H54 (cell line): Measurements from ENCODE around the gene CLDN22.

Experiments
- DNase-seq: peaks from one replicate; pipeline ENCODE4 v3.0.0; 2011; ENCODE audit warnings: low spot score, mixed read lengths; ENCODE audit not compliant: insufficient read length
- FAIRE-seq: peaks from 3 replicates; lab custom pipeline; 2011; peaks lifted over from hg19 to GRCh38; lab: Jason Lieb, UNC
- POLR2A ChIP-seq: IDR thresholded peaks from 2 replicates; pipeline ENCODE4 v1.6.1; 2011; ENCODE audit warnings: low read depth, mild to moderate bottlenecking, low read length

CLDN22 gene

DNA sequence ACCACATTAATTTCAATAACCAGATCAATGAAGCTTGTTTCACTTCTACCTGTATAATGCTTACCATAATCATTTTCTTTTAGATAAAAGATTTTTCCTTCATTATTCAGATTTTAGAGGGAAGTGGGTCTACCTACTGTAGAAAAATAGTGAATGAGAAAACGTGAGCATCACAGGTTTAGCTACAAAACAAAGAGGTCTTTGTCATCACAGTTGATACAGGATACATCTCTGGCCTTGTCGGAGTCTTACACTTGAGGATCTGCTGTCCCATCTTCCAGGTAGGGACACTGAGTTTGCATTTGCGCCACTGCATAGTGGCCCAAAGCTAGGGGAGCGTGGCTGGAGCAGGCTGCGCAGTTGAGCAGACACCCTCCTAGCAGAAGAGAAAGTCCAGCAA is 1.4 kb upstream of the CLDN22 start:
- no peak for TF ChIP-seq POLR2A
- FAIRE-seq = no peak
- no peak for DNase-seq

DNA sequence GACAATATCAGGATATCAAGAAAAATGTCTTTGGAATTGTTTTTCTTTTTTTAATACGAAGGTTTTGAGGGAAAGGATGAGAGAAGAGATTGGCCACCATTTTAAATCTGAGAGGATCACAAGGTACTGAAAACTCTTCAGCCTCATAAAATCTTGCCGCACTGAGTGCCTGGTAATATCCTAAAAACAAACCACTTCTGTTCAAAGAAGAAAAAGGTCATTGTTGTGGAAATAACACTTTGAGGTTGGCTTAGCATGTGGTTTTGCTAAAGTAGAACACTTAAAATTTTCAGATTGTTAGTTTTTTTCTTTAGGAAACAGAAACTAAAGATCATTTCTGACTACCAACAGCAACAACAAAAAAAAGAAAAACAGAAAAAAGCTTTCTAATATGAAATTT is 1.0 kb upstream of the CLDN22 start:
- DNase-seq (no peak), FAIRE-seq (no peak)
- no peak for TF ChIP-seq POLR2A

DNA sequence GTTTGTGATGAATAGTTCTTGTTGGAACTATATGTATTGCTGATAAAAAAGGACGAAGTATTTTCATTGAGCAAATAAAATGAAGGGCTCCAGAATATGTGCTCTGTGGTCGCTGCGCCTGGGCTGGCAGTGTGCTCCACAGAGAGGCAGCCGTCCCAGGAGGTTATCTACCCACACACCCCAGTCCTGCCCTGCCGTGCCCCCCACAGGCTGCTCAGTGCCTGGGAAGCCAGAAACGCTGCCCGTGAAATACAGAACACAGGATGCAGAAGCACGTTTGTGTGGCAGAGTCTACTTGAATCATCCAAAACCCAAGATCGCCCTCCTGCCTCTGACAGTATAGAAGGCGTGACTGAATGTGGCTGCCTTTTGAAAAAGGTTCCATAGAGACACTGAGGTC is 1.4 kb downstream of the CLDN22 start:
- FAIRE-seq = no peak
- DNase-seq = no peak
- TF ChIP-seq POLR2A = no peak

DNA sequence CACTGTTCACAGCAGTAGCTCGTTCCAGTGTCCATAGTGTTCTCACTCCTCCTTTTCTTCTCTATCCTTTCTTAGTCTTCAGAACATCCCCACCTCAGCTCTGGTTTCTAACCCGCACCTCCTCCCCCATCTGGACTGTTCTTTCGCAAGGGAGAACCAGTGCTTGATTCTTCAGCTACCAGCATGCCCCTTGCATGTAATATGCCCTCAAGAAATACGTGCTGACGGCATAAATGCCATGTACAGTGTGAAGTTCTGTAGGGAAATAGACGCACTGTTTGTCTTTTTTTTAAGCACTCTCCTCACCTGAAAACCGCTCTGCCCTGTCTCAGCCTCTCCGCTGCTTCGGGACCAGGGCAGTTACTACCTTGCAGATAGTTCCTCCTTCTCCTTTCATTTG is 5.3 kb downstream of the CLDN22 start:
- DNase-seq (no peak), FAIRE-seq (no peak)
- TF ChIP-seq POLR2A = no peak

DNA sequence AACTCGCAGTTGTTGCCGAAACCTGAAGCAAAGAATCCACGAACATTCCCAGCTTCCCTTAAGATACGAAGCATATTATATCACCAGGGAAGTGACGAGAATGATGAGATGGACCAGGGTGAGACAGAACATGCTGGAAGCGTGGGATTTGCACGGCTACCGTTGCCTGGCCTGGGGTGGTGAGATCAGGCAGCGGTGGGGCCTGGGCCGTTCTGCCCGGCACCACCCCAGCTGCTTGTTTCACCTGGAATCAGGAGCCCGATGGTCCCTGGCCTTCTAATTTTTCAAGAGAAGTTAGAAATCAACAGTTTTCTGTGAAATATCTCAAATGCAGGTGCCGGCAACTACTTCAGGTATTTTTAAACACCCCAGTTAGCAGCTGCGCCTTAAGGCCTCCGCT is 5.7 kb downstream of the CLDN22 start:
- no peak for FAIRE-seq
- DNase-seq = no peak
- TF ChIP-seq POLR2A = no peak

DNA sequence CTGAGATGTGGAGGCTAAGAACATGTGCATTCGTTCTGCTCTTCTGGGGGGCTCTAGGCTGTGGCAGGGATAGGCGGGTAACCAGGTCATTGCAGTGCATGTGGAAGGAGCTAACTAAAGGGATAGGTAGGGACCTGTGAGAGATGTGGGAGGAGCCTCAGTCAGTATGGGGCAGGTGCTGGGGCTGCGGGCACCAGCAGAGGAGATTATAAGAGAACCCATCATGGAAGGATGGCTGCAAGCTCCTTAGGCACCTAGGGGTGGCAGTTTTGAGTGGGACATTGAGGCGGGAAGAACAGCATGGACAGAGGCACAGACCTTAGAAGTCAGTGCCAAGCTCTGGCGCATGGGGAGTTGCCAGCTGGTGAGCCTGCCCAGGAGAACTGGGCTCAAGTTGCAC is 7.2 kb downstream of the CLDN22 start:
- FAIRE-seq = no peak
- TF ChIP-seq POLR2A = no peak

DNA sequence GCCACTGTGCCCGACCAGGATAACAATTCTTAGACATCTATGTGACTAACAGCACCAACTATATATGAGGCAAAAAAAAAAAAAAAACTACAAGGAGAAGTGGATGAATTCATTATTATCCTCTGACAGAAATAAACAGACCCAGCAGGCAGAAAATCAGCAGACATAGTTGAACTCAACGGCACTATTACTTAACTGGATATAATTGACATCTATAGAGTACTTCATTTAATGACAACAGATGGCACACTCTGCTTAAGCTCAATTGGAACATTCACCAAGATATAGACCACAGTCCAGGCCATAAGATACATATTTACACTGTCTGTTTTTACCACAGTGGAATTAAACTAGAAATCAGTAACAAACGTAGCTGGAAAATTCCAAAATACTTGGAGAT is 13.3 kb downstream of the CLDN22 start:
- FAIRE-seq (no peak), DNase-seq (no peak)
- TF ChIP-seq POLR2A = no peak

More for the DNA sequence above, 7.2 kb downstream of the CLDN22 start:
- DNase-seq = no peak

DNA sequence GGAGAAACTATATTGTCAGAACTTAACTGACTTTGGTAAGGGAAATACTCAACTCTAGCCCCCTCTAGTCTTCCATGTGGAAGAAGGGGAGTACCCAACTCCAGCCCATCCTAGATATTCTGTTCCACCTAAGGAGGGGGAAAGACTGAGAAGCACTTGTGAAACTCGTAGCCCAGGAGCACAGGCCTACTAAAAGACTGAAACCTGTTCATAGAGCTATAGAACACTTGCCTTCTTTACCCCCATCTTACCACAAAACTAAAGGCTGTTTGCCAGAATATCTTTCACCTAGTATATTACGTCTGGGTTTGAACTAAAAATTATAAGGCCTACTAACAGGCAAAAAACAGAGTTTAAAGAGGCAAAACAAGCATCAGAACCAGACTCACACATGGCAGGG is 15.5 kb downstream of the CLDN22 start:
- FAIRE-seq = no peak
- TF ChIP-seq POLR2A = no peak
- DNase-seq = no peak

DNA sequence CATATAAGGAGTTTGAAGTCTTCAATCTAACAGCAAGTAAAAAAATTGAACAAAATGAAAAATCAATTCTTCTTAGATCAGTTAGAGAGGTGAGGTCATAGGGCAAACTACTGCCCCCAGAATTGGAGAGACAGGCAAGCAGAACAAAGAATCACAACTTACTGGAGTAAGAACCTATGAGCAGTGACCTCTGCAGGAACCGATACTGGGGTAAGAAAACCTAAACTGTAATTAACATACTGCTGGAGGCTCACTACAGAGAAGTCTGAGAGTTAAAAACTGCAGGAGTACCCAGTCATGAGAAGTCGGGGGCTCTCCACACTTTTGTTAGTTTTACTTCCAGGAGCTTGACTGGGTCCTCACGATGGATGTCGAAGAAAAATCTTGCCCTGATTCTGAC is 16.0 kb downstream of the CLDN22 start:
- no peak for FAIRE-seq
- no peak for TF ChIP-seq POLR2A
- no peak for DNase-seq

DNA sequence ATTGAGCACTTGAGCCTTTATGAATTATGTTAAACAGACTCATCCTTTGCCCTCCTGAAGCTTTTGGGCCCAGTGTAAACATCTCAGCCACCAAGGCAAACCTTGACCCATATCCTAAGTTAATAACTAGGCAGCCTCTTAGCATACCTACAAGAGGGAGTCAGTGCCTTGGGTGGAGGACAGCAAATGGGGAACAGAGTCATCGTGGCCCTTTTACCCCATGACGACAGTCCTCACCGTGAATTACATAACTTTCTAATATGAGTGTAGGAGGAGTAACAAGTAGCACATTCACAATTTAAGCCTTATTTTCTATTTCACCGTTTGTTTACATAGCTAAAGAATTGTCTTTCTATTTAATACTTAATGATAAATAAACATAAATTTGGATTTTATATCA is 16.8 kb downstream of the CLDN22 start:
- FAIRE-seq = no peak
- no peak for DNase-seq
- TF ChIP-seq POLR2A = no peak

DNA sequence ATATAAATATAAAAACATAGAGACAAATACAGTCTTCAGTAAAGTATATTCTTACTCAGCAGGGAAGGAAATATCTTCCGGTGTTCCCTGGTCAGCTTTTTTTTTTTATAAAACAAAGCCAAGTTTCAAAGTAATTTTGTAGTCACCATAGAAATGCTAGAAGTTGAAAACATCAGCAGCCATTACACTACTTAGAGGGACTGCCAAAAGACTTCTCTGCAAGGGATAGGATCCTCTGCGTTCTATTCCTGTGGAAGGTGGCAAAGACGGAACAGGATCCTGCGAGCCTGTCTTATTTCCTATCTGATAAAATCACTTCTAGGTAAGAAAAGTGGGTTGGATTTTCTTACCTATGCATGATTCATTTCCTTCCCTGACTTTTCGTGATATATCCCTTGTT is 19.4 kb downstream of the CLDN22 start:
- DNase-seq = no peak
- TF ChIP-seq POLR2A = no peak
- no peak for FAIRE-seq

DNA sequence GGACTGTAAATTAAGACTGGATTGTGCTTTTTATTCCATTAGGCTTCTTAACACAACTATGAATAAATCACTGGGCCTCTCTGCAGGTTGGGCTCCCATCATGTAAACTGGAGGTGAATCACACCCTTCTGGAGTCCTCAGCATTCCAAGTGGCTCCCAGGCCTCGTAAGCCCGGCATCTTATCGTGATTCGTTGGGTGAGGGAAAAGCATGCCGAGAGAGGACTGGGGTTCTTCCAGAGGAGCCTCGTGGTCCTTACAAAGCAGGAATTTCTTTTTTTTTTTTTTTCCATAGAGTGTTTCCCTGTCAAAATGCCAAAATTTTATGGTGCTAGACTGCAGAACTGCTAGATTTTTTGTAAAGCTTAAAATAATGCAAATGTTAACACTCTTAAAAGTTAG is 20.0 kb downstream of the CLDN22 start:
- DNase-seq = no peak
- no peak for FAIRE-seq
- TF ChIP-seq POLR2A = no peak

DNA sequence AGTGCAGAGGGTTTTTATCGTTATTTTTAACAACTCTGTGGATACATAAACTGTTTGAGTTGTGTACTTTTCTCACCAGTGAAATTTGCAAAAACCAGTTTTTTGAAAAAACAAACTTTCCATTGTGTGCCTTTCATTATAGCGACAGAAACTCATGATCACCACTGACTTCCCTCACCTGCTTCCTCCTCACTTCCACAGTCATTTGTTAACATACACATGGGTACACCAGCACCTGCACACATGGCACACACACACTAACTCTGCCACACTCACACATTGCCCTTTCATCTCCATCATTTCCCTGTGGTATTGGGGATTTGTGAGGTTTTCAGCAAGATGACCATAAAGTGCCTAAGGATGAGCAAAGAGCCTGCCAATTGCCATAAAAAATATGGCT is 20.6 kb downstream of the CLDN22 start:
- DNase-seq (no peak), FAIRE-seq (no peak)
- no peak for TF ChIP-seq POLR2A

DNA sequence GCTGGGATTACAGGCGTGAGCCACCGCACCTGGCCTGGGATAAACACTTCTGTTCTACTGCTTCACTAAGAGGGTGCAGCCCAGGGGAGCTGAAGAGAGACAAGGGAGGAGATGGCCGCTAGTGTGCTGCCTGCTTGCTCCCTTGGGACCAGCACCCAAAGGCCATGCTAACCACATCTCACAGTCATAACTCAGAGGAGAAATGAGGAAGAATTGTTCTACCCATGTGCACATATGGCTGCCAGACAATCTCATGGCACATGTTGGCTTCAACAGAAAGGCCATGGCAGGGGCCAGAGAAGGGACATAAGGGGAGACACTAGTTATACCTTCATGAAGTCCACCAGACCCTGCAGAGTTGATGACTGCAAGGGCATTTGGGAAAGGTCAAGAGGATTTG is 22.4 kb downstream of the CLDN22 start:
- TF ChIP-seq POLR2A = no peak
- FAIRE-seq = no peak
- DNase-seq = no peak

DNA sequence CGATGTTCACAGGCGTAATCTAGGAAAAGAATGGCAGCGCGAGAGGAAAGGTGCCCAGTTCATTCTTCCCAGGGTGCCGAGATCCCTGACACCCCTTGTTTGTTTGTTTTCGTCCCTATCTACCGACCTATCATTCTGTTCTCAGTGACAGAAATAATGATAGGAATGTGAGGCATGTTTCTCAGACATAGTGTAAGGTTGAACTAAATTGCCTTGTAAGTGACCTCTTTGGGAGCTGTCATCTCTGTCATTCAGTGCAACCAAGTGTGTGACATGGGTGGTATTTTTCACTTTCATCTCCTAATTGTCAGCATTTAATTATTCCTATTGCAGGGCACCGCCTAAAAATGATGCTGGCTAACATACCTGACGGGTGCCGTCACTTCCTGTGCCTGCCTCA is 24.4 kb downstream of the CLDN22 start:
- no peak for FAIRE-seq
- DNase-seq = no peak
- no peak for TF ChIP-seq POLR2A

DNA sequence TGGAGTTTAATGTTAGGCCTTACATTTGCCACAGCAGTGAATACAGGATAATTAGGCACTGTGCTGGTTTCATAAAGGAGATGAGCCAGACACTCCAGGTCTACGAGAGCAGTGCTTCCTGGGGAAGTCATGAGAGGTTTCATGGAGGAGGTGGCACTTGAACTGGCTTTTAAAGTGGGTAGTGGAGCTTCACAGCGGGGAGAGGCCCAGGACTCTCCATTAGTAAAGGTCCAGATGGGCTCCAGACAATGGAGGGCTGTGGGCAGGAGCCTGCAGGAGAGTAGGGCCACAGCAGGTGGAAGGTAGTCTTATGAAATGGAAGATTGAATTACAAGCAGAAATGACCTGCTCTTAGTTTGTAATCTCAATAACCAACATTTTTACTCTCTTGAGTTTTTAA is 29.0 kb downstream of the CLDN22 start:
- DNase-seq (no peak), FAIRE-seq (no peak)
- TF ChIP-seq POLR2A = no peak
